Tibial nerve (tissue), 3 donors: ENCODE data around the gene TUB.

Source experiments
- POLR2A ChIP-seq, 2 donors: fragments of 450-650 bp; IDR thresholded peaks; one replicate each; pipeline ENCODE4 v1.6.1; 2017; ENCODE audit warnings: antibody characterized with exemption in 2 of 2, mild to moderate bottlenecking in 2 of 2, moderate library complexity in 2 of 2
- TF ChIP-seq, protein P1 (sequence below), 5 experiments: fragments of 200-600 bp in 3 of 5; fragments of 450-650 bp in 2 of 5; sonication (generic) in 3 of 5; IDR thresholded peaks; one replicate each; pipeline ENCODE4 v1.5.1; 2016 to 2019; ENCODE audit warnings: antibody characterized with exemption in 5 of 5, mild to moderate bottlenecking in 3 of 5, moderate library complexity in 2 of 5

GRCh38 chr11:8098879-8099278 is 17.9 kb downstream of the TUB start:
- TF ChIP-seq POLR2A (IDR thresholded peaks at IDR 0.05) = no peak
- TF ChIP-seq, protein P1, sequence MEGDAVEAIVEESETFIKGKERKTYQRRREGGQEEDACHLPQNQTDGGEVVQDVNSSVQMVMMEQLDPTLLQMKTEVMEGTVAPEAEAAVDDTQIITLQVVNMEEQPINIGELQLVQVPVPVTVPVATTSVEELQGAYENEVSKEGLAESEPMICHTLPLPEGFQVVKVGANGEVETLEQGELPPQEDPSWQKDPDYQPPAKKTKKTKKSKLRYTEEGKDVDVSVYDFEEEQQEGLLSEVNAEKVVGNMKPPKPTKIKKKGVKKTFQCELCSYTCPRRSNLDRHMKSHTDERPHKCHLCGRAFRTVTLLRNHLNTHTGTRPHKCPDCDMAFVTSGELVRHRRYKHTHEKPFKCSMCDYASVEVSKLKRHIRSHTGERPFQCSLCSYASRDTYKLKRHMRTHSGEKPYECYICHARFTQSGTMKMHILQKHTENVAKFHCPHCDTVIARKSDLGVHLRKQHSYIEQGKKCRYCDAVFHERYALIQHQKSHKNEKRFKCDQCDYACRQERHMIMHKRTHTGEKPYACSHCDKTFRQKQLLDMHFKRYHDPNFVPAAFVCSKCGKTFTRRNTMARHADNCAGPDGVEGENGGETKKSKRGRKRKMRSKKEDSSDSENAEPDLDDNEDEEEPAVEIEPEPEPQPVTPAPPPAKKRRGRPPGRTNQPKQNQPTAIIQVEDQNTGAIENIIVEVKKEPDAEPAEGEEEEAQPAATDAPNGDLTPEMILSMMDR (IDR thresholded peaks at IDR 0.05) = no peak
